H1 (cell line): ENCODE measurements around the gene DSG4. TPM values are rescaled to one million over a fixed set of nuclear protein-coding genes. Genes with fewer than 3 reads are reported as not detected.

Source experiments
- CTCF ChIA-PET: fragments of 300-600 bp; sonication (Branson Sonifier 250); formaldehyde crosslinking; loops from one replicate; lab custom pipeline; 2021; ENCODE audit not compliant: partially characterized antibody; lab: Charles Lee
- POLR2A ChIA-PET: fragments of 300-600 bp; sonication (Branson Sonifier 250); formaldehyde crosslinking; loops from one replicate; lab custom pipeline; 2021; ENCODE audit warnings: inconsistent platforms; ENCODE audit not compliant: partially characterized antibody; lab: Charles Lee
- DNase-seq, 2 experiments: peaks; one replicate each; pipeline versions ENCODE4 v3.0.0 to v3.0.0-alpha.2; 2010 to 2022; ENCODE audit warnings: low spot score in 2 of 2, low read depth in 1 of 2, mixed read lengths in 1 of 2
- FAIRE-seq: peaks from 2 replicates; lab custom pipeline; 2011; peaks lifted over from hg19 to GRCh38; lab: Jason Lieb, UNC
- H2AFZ ChIP-seq: 2 replicates; pipeline ENCODE4 v1.8.1; 2012; ENCODE audit warnings: low read length, inconsistent platforms
- H2AK5ac ChIP-seq: 2 replicates; pipeline ENCODE4 v1.6.1; 2013; ENCODE audit warnings: low read depth, low read length
- H2BK120ac ChIP-seq: replicated peaks from 2 replicates; pipeline ENCODE3; 2013; ENCODE audit warnings: low read depth, low read length, inconsistent platforms
- H2BK12ac ChIP-seq: 2 replicates; pipeline ENCODE4 v1.6.1; 2013; ENCODE audit warnings: low read depth, low read length
- H2BK15ac ChIP-seq: 2 replicates; pipeline ENCODE4 v1.6.1; 2013; ENCODE audit warnings: low read length
- H2BK20ac ChIP-seq: 2 replicates; pipeline ENCODE4 v1.6.1; 2013; ENCODE audit warnings: low read length
- H2BK5ac ChIP-seq: 2 replicates; pipeline ENCODE4 v1.6.1; 2013; ENCODE audit warnings: low read depth, low read length
- H3K14ac ChIP-seq: 2 replicates; pipeline ENCODE4 v1.6.1; 2013; ENCODE audit warnings: inconsistent platforms; ENCODE audit not compliant: insufficient read length
- H3K18ac ChIP-seq: 2 replicates; pipeline ENCODE4 v1.6.1; 2013; ENCODE audit warnings: low read length; ENCODE audit errors: extremely low read depth
- H3K23ac ChIP-seq: 2 replicates; pipeline ENCODE4 v1.6.1; 2013; ENCODE audit warnings: inconsistent platforms; ENCODE audit not compliant: insufficient read length
- H3K23me2 ChIP-seq: 2 replicates; pipeline ENCODE4 v1.6.1; 2013; ENCODE audit warnings: low read depth, low read length
- H3K27ac ChIP-seq: 2 replicates; pipeline ENCODE4 v1.6.1; 2011; ENCODE audit warnings: low read depth, low read length, inconsistent platforms
- H3K27me3 ChIP-seq, 4 experiments: replicated peaks in 1 of 4; 1 replicate in 1 of 4; 2 replicates in 3 of 4; pipeline versions ENCODE4 v1.6.1 to v1.8.1; 2011 to 2013; ENCODE audit warnings: low read length in 3 of 4, mild to moderate bottlenecking in 3 of 4, inconsistent platforms in 2 of 4, mixed read lengths in 2 of 4, moderate library complexity in 1 of 4; ENCODE audit not compliant: control insufficient read depth in 3 of 4, insufficient read depth in 3 of 4; ENCODE audit errors: extremely low read depth in 1 of 4
- H3K36me3 ChIP-seq, 4 experiments: 2 replicates each; pipeline versions ENCODE4 v1.6.1 to v1.8.1; 2011 to 2013; ENCODE audit warnings: mild to moderate bottlenecking in 4 of 4, low read length in 3 of 4, moderate library complexity in 2 of 4, control low read depth in 1 of 4, inconsistent platforms in 1 of 4; ENCODE audit not compliant: insufficient read depth in 4 of 4, control insufficient read depth in 2 of 4
- H3K4ac ChIP-seq: replicated peaks from 2 replicates; pipeline ENCODE3; 2013; ENCODE audit warnings: low read length, low read depth, mixed read lengths, inconsistent platforms; ENCODE audit not compliant: insufficient read length
- H3K4me1 ChIP-seq, 4 experiments: replicated peaks in 1 of 4; 1 replicate in 1 of 4; 2 replicates in 3 of 4; pipeline versions ENCODE4 v1.6.1 to v1.8.1; 2011 to 2013; ENCODE audit warnings: low read length in 3 of 4, inconsistent platforms in 2 of 4, mixed read lengths in 1 of 4; ENCODE audit not compliant: insufficient read depth in 4 of 4, control insufficient read depth in 3 of 4
- H3K4me2 ChIP-seq, 2 experiments: 2 replicates each; pipeline versions ENCODE4 v1.6.1 to v1.8.1; 2011 to 2013; ENCODE audit warnings: low read depth in 2 of 2, low read length in 2 of 2, control low read depth in 1 of 2, inconsistent platforms in 1 of 2, mild to moderate bottlenecking in 1 of 2; ENCODE audit not compliant: insufficient read depth in 1 of 2
- H3K4me3 ChIP-seq, 4 experiments: fragments of 200-600, 300-600 bp in 1 of 4; sonication (generic), shearing (Covaris generic), sonication (Bioruptor Twin) in 1 of 4; 2 replicates each; pipeline versions ENCODE4 v1.5.1 to v1.8.1; 2011 to 2016; ENCODE audit warnings: low read length in 4 of 4, low read depth in 3 of 4, control low read depth in 2 of 4, inconsistent platforms in 2 of 4, mild to moderate bottlenecking in 2 of 4, mixed read lengths in 1 of 4, moderate library complexity in 1 of 4; ENCODE audit not compliant: insufficient read depth in 2 of 4; ENCODE audit errors: extremely low read depth in 1 of 4
- H3K56ac ChIP-seq: replicated peaks from 2 replicates; pipeline ENCODE3; 2013; ENCODE audit warnings: low read depth, mild to moderate bottlenecking, mixed read lengths, low read length, inconsistent platforms; ENCODE audit not compliant: insufficient read length
- H3K79me1 ChIP-seq: 2 replicates; pipeline ENCODE4 v1.6.1; 2013; ENCODE audit warnings: low read depth, low read length, control low read depth
- H3K79me2 ChIP-seq, 2 experiments: 2 replicates each; pipeline versions ENCODE4 v1.6.1 to v1.8.1; 2012 to 2013; ENCODE audit warnings: low read length in 2 of 2, mild to moderate bottlenecking in 2 of 2, inconsistent platforms in 1 of 2; ENCODE audit not compliant: insufficient read depth in 2 of 2, control insufficient read depth in 1 of 2
- H3K9ac ChIP-seq, 4 experiments: replicated peaks in 1 of 4; 1 replicate in 1 of 4; 2 replicates in 3 of 4; pipeline versions ENCODE4 v1.6.1 to v1.8.1; 2011 to 2013; ENCODE audit warnings: low read depth in 3 of 4, low read length in 3 of 4, control low read depth in 2 of 4, mild to moderate bottlenecking in 2 of 4, moderate library complexity in 2 of 4, inconsistent platforms in 1 of 4; ENCODE audit errors: extremely low read depth in 1 of 4
- H3K9me3 ChIP-seq, 2 experiments: 2 replicates each; pipeline versions ENCODE4 v1.6.1 to v1.8.1; 2012 to 2013; ENCODE audit warnings: mild to moderate bottlenecking in 2 of 2, moderate library complexity in 2 of 2, control low read depth in 1 of 2, inconsistent platforms in 1 of 2, low read depth in 1 of 2, low read length in 1 of 2, mixed read lengths in 1 of 2; ENCODE audit not compliant: insufficient read depth in 2 of 2
- H4K20me1 ChIP-seq, 2 experiments: replicated peaks in 1 of 2; 2 replicates each; pipeline versions ENCODE3 to v1.8.1; 2011 to 2013; ENCODE audit warnings: inconsistent platforms in 2 of 2, low read length in 2 of 2, mild to moderate bottlenecking in 1 of 2; ENCODE audit not compliant: insufficient read depth in 2 of 2, control insufficient read depth in 1 of 2
- H4K5ac ChIP-seq: 2 replicates; pipeline ENCODE4 v1.6.1; 2013; ENCODE audit warnings: low read length, low read depth, mixed read lengths, inconsistent platforms; ENCODE audit not compliant: insufficient read length
- H4K8ac ChIP-seq: 2 replicates; pipeline ENCODE4 v1.8.0; 2013; ENCODE audit warnings: mild to moderate bottlenecking, moderate library complexity, low read length, inconsistent platforms; ENCODE audit not compliant: insufficient read depth; ENCODE audit errors: extremely low read depth
- H4K91ac ChIP-seq: replicated peaks from 2 replicates; pipeline ENCODE3; 2013; ENCODE audit warnings: low read length, mixed read lengths, inconsistent platforms; ENCODE audit not compliant: insufficient read length
- CHD2 ChIP-seq: IDR thresholded peaks from 2 replicates; pipeline ENCODE4 v1.6.1; 2012; ENCODE audit warnings: low read length, improper control_type of control experiment
- POLR2AphosphoS5 ChIP-seq: IDR thresholded peaks from 2 replicates; pipeline ENCODE4 v1.6.1; 2011; ENCODE audit warnings: low read depth, low read length
- WGBS, 2 experiments: shearing (Covaris generic) in 1 of 2; methylation state at CpG; one replicate each; pipeline versions ENCODE4 v1.1.6 to v1.1.7; 2013 to 2015; ENCODE audit warnings: low lambda C conversion rate in 2 of 2, mixed read lengths in 2 of 2, inconsistent platforms in 1 of 2, low coverage in 1 of 2, missing lambda C conversion rate in 1 of 2; ENCODE audit not compliant: insufficient replicate concordance in 2 of 2, insufficient coverage in 1 of 2, insufficient read length in 1 of 2; ENCODE audit errors: extremely low coverage in 1 of 2, missing lambda C conversion rate in 1 of 2; 5-methylcytosine and 5-hydroxymethylcytosine counted together
- polyA plus RNA-seq, 7 experiments: library from polyadenylated mRNA; depleted of rRNA in 3 of 7; stranded (reverse) in 5 of 7; unstranded in 2 of 7; fragments of >200 nt in 5 of 7; fragments of 200-250 nt in 2 of 7; gene quantifications; 1 replicate in 5 of 7; 2 replicates in 1 of 7; 4 replicates in 1 of 7; pipeline versions ENCODE4 v1.2.1 to v1.2.3, GENCODE V29; 2011 to 2013; ENCODE audit warnings: missing spikeins in 2 of 7, mixed read lengths in 2 of 7
- total RNA-seq: library from RNA; stranded (reverse); fragmentation: NEBNext Ultra II Directional; extraction: Animal tissue kit (Norgen Biotek cat#: 25700); gene quantifications from 2 replicates; pipeline ENCODE4 v1.2.1, GENCODE V29; 2021

The DSG4 gene
- total and polyA plus RNA-seq, 2 of the 8 experiments (the other 6 are each of a cell fraction or from before 2014, with no cell fraction given) = not detected

DNA sequence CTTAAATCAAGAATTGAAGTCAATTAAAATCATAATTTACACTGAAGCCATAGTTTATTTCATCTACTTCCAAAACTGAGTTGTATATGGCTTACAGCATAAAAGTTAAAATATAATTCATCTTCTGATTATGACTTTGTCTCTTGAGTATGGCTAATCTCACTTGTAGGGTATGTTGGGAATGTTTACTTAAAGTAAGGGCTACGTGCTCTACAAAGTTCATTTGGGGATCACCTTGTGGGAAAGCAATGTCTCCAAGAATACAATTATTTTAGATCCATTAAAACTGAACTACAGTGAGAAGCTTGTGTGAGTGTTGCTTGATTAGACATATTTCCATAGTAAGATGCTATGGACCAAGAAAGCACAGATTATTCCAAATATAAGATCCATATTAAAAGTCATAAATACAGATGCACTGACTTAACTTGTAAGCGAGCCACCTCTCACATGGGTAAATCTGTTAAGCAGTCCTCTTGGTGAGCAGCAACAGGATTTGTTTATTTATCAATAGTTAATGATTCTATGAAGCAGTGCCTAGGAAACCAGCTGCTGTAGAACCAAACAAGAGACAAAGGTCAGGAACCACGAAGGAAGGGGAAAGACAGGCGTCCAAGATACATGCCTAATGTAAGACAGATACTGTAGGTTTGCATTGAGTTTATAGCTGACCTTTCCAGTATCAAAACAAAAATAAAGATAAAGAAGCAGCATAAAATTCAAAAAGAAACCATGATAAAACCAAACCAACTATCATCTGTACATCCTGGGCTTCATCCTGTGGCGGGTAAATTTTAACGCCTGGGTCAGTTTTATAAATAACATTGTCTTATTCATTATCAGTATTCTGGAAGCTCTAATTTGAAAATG, 24.8 kb downstream of the DSG4 start:
- Histone ChIP-seq H3K27ac (no peak overlapping the region), H2BK5ac (no peak overlapping the region), H2BK15ac (no peak overlapping the region), H3K79me1 (no peaks in the 10 kb centered on the region), H2AK5ac (no peak overlapping the region), H3K23me2 (no peaks in the 10 kb centered on the region), H3K9me3 (no peaks in the 10 kb centered on the region), H3K4me1 (no peaks in the 10 kb centered on the region), H3K4me2 (no peak overlapping the region), H3K23ac (no peak overlapping the region), H3K36me3 (no peaks in the 10 kb centered on the region), H3K14ac (no peak overlapping the region), H3K56ac (no peak overlapping the region), H4K20me1 (no peaks in the 10 kb centered on the region), H4K8ac (no peak overlapping the region), H2AFZ (no peak overlapping the region), H2BK120ac (no peak overlapping the region), H3K18ac (no peak overlapping the region), H3K79me2 (no peaks in the 10 kb centered on the region), H2BK20ac (no peak overlapping the region), H3K4me3 (no peak overlapping the region), H4K5ac (no peak overlapping the region), H4K91ac (no peak overlapping the region), H3K27me3 (no peaks in the 10 kb centered on the region), H2BK12ac (no peak overlapping the region), H3K9ac (no peak overlapping the region), H3K4ac (no peak overlapping the region)
- 95% methylated on average over 6 of the region's 6 CpGs; no CpG with 5 or more reads in 1 of the 2 experiments for WGBS, 2 experiments
- CTCF ChIA-PET = no interaction called here
- DNase-seq (no peak), FAIRE-seq (no peak)
- POLR2A ChIA-PET = no interaction called here
- TF ChIP-seq POLR2AphosphoS5 = no peak
- no peak for TF ChIP-seq CHD2
